ENCODE results near the gene FIBP. TPM values are rescaled to one million over a fixed set of nuclear protein-coding genes. Genes with fewer than 3 reads are reported as not detected.

FIBP gene
- total RNA-seq, 1 experiment from 2014 or later, result 221 TPM

DNA sequence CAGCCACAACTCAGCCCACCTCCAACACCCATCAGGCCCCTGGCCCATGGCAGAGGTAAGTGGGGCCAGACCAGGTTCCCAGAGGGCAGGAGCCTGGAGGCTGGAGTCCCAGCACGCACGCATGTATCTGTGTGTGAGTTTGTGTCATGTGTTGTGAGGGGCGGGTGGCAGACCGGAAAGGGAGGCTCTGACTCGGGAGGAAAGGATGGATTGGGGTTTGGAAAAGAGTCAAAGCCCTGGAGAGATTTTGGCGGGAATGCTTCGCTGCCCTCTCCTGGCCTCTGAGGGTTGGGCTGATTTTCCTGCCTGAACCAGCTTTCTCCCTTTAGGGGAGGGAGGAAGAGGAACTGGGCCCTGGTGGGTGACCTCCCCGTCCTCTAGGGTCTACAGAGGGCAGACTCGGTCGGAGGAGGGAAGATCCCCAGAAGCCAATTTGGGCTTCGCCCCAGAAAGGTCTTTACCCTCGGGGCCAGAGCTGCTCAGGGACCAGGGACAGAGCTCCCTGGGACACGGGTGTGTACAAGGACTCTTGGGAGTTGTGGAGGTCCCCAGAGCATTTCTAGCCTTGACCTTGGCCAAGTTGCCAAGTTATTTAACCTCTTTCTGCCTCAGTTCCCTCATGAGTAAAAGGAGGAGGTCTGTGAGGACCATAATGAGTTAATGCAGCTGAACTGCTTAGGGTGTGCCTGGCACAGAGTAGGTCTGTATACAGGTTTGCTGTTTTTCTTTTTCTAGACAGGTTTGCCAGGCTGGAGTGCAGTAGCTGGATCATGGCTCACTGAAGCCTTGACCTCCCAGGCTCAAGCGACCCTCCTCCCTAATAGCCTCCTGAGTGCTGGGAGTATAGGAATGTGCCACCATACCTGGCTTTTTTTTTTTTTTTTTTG, 23.7 kb upstream of the FIBP start:
- DNase-seq (peak; percentile 99), ATAC-seq (peak; percentile 46)
- Histone ChIP-seq H4K20me1 (ENCODE audit: low read length) (no peaks in the 10 kb centered on the region), H2AFZ (ENCODE audit: low read length) (no peak overlapping the region; the same call in 1 of the 2 replicates), H3K9me2 (replicated peaks; ENCODE audit: low read length) (no peaks in the 10 kb centered on the region), H3K27ac (ENCODE audit: low read length) (peak overlapping the region; percentile 93), H3K79me2 (ENCODE audit: low read length) (peaks cover 68% of the 10 kb centered on the region), H3K9ac (ENCODE audit: low read length) (peak overlapping the region; percentile 78), H3K4me1 (ENCODE audit: insufficient read depth, low read length) (peaks cover 82% of the 10 kb centered on the region), H3K27me3 (ENCODE audit: low read length) (no peaks in the 10 kb centered on the region), H3K4me3 (ENCODE audit: low read length) (no peak overlapping the region), H3F3A (ENCODE audit: low read length, unreplicated experiment) (peaks cover 3% of the 10 kb centered on the region), H3K36me3 (ENCODE audit: low read depth, low read length) (no peaks in the 10 kb centered on the region), H3K4me2 (ENCODE audit: low read length) (peak overlapping the region; percentile 50), H3K9me3 (ENCODE audit: low read length) (no peaks in the 10 kb centered on the region)
- POLR2A ChIA-PET (ENCODE audit: unreplicated experiment), result interaction anchor here (0.6 to 2.5 kb wide), 6 partner anchors 11 to 99 kb away, joined by 3 to 31 read pairs (median 14); partner anchors contain the start of genes CCDC85B, FIBP and FOSL1
- no TSS peak for BruUV-seq (replicated peaks)
- TF ChIP-seq, protein P1, sequence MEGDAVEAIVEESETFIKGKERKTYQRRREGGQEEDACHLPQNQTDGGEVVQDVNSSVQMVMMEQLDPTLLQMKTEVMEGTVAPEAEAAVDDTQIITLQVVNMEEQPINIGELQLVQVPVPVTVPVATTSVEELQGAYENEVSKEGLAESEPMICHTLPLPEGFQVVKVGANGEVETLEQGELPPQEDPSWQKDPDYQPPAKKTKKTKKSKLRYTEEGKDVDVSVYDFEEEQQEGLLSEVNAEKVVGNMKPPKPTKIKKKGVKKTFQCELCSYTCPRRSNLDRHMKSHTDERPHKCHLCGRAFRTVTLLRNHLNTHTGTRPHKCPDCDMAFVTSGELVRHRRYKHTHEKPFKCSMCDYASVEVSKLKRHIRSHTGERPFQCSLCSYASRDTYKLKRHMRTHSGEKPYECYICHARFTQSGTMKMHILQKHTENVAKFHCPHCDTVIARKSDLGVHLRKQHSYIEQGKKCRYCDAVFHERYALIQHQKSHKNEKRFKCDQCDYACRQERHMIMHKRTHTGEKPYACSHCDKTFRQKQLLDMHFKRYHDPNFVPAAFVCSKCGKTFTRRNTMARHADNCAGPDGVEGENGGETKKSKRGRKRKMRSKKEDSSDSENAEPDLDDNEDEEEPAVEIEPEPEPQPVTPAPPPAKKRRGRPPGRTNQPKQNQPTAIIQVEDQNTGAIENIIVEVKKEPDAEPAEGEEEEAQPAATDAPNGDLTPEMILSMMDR (conservative IDR thresholded peaks at IDR 0.05; ENCODE audit: low read depth, low read length), result peak; percentile 66
- no peak for TF ChIP-seq EZH2 (IDR thresholded peaks at IDR 0.05; ENCODE audit: low read length, unreplicated experiment)
- no peak for TF ChIP-seq EZH2phosphoT487 (IDR thresholded peaks at IDR 0.05; ENCODE audit: borderline replicate concordance, low read length)
- intact Hi-C loops (cut with micrococcal nuclease), result loop anchor here (1.0 to 2.0 kb wide), 3 partner anchors 12 to 21 kb away; partner anchors contain the start of genes CCDC85B and FOSL1
- CTCF ChIA-PET, result interaction anchor here (0.6 to 1.4 kb wide), 6 partner anchors 10 to 52 kb away, joined by 3 to 15 read pairs (median 4); partner anchors contain the start of gene FIBP

DNA sequence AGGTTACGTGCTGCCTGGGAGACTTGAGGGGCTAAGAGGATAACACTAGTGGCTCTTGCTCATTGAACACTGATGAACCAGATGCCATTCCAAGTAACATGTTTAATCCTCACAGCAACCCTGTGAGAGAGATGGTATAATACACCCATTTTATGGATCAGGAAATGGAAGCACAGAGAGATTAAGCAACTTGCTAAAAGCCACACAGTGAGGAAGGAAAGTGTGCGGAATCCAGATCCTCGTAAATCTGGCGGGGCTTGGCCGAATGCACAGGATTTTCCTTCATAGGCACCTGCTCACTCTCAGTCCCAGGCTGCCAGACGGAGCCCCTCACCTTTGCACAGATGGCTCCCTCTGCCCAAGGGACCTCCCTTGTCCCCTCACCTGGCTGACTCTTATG, 19.6 kb upstream of the FIBP start:
- no peaks in the 10 kb centered on the region for H4K20me1 ChIP-seq (ENCODE audit: low read length)
- peaks cover 63% of the 10 kb centered on the region for H3K4me1 ChIP-seq (ENCODE audit: insufficient read depth, low read length)
- H3K9me3 ChIP-seq (ENCODE audit: low read length), result no peaks in the 10 kb centered on the region
- no peaks in the 10 kb centered on the region for H3F3A ChIP-seq (ENCODE audit: low read length, unreplicated experiment)
- ChIA-PET CTCF (no interaction called here), POLR2A (ENCODE audit: unreplicated experiment) (no interaction called here)
- H3K9me2 ChIP-seq (replicated peaks; ENCODE audit: low read length), result no peaks in the 10 kb centered on the region
- H3K27me3 ChIP-seq (ENCODE audit: low read length), result no peaks in the 10 kb centered on the region
- no peak overlapping the region for H3K27ac ChIP-seq (ENCODE audit: low read length)
- H3K4me3 ChIP-seq (ENCODE audit: low read length), result no peak overlapping the region
- intact Hi-C loops (cut with micrococcal nuclease), result no loop called here
- peaks cover 43% of the 10 kb centered on the region for H3K79me2 ChIP-seq (ENCODE audit: low read length)
- no peak for TF ChIP-seq EZH2 (IDR thresholded peaks at IDR 0.05; ENCODE audit: low read length, unreplicated experiment)
- TF ChIP-seq, protein P1 (conservative IDR thresholded peaks at IDR 0.05; ENCODE audit: low read depth, low read length), result no peak
- TF ChIP-seq EZH2phosphoT487 (IDR thresholded peaks at IDR 0.05; ENCODE audit: borderline replicate concordance, low read length), result no peak
- H3K9ac ChIP-seq (ENCODE audit: low read length), result no peak overlapping the region
- BruUV-seq (replicated peaks), result no TSS peak
- ATAC-seq, result no peak
- H2AFZ ChIP-seq (ENCODE audit: low read length), result no peak overlapping the region
- no peaks in the 10 kb centered on the region for H3K36me3 ChIP-seq (ENCODE audit: low read depth, low read length)
- DNase-seq, result no peak
- H3K4me2 ChIP-seq (ENCODE audit: low read length), result no peak overlapping the region
